Fibroblast of mammary gland (primary cell): ENCODE data around the gene FAM209A.
"Not testable (repeated sequence)": the region's sequence is repeated elsewhere in the genome, so short reads cannot be mapped to it uniquely, and the experiment has no call there.

Source experiments
- DNase-seq: peaks from one replicate; pipeline ENCODE4 v3.0.0-alpha.2; 2010; ENCODE audit warnings: low read depth
- H3K4me3 ChIP-seq: 2 replicates; pipeline ENCODE4 v1.5.1; 2011; ENCODE audit warnings: low read depth, mild to moderate bottlenecking, low read length, moderate library complexity; ENCODE audit not compliant: control insufficient read depth
- CTCF ChIP-seq: conservative IDR thresholded peaks from 2 replicates; pipeline ENCODE4 v1.5.1; 2011; ENCODE audit warnings: low read depth, low read length, inconsistent platforms; ENCODE audit not compliant: control insufficient read depth, insufficient read depth

FAM209A gene

GRCh38 chr20:56518721-56519398 is 5.7 kb upstream of the FAM209A start:
- H3K4me3 ChIP-seq: no peak overlapping the region
- DNase-seq: no peak
- no peak for TF ChIP-seq CTCF

- TF ChIP-seq CTCF: no peak
- no peak overlapping the region for H3K4me3 ChIP-seq
- no peak for DNase-seq
Observed at GRCh38 chr20:56519551-56519950, 5.0 kb upstream of the FAM209A start.

- DNase-seq: no peak
- no peak overlapping the region for H3K4me3 ChIP-seq
- no peak for TF ChIP-seq CTCF
Observed at GRCh38 chr20:56520180-56520579, 4.4 kb upstream of the FAM209A start.

- DNase-seq: not testable (repeated sequence)
Observed at GRCh38 chr20:56520746-56521354, 3.7 kb upstream of the FAM209A start.

GRCh38 chr20:56522311-56522710 is 2.2 kb upstream of the FAM209A start:
- DNase-seq: no peak
- no peak for TF ChIP-seq CTCF
- no peak overlapping the region for H3K4me3 ChIP-seq

More at GRCh38 chr20:56520746-56521354, 3.7 kb upstream of the FAM209A start:
- H3K4me3 ChIP-seq: not testable (repeated sequence)

- TF ChIP-seq CTCF: no peak
- DNase-seq: no peak
- no peak overlapping the region for H3K4me3 ChIP-seq
Observed at GRCh38 chr20:56527521-56527920, 3.0 kb downstream of the FAM209A start.

- H3K4me3 ChIP-seq, DNase-seq: not testable (repeated sequence)
Observed at GRCh38 chr20:56532946-56533345, 8.4 kb downstream of the FAM209A start, which contains the start of gene FAM209B. TSS of gene FAM209B (plus strand) at chr20:56533246. CDS start at chr20:56533342, 96 bp downstream.
